ENCODE results near the gene ACTL6B.

- no peak for TF ChIP-seq CTCF (IDR thresholded peaks at IDR 0.05; ENCODE audit: low read depth, low read length, missing input control)
- TF ChIP-seq TAF1 (conservative IDR thresholded peaks at IDR 0.05) = no peak
- no peak for TF ChIP-seq REST (IDR thresholded peaks at IDR 0.05)
- no peak for TF ChIP-seq GABPA (IDR thresholded peaks at IDR 0.05 in 1 of 2, conservative IDR thresholded peaks at IDR 0.05 in 1 of 2)
- TF ChIP-seq RXRA (IDR thresholded peaks at IDR 0.05) = no peak
- TF ChIP-seq SP1 (IDR thresholded peaks at IDR 0.05) = no peak
Measured at GRCh38 chr7:100606313-100606712, 49.9 kb downstream of the ACTL6B start.

All from liver (tissue), 3 donors.